ENCODE measurements around the gene CD320.
"Not testable (repeated sequence)": the region's sequence is repeated elsewhere in the genome, so short reads cannot be mapped to it uniquely, and the experiment has no call there.

CD320 gene

DNA sequence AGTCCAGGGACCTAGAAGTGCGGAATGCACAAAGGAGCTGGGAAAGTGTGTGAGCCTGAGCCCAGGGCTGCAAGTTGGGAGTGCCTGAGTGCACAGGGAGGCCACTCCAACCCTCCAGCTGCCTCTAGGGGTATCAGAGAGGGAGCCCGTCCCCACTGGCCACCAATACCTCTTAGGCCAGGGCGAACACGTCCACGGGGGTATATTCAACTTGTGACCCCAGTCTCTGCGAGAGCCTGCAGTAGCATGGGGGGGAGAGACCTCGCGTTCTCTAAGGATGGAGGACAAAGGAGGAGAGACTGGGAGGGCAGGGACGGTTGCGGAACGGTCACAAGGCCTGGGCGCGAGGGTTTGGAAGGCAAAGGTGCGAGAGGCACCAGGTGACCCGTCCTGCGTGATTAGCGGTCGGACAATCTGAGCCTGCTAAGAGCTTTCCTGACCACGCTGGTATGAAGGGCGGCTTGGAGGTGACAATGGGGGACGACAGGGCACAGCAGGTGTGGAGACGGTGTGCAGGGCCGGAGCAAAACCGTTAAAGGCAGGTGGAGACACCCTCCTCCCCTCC is 676 bp downstream of the CD320 start:
- DNase-seq = no peak

DNA sequence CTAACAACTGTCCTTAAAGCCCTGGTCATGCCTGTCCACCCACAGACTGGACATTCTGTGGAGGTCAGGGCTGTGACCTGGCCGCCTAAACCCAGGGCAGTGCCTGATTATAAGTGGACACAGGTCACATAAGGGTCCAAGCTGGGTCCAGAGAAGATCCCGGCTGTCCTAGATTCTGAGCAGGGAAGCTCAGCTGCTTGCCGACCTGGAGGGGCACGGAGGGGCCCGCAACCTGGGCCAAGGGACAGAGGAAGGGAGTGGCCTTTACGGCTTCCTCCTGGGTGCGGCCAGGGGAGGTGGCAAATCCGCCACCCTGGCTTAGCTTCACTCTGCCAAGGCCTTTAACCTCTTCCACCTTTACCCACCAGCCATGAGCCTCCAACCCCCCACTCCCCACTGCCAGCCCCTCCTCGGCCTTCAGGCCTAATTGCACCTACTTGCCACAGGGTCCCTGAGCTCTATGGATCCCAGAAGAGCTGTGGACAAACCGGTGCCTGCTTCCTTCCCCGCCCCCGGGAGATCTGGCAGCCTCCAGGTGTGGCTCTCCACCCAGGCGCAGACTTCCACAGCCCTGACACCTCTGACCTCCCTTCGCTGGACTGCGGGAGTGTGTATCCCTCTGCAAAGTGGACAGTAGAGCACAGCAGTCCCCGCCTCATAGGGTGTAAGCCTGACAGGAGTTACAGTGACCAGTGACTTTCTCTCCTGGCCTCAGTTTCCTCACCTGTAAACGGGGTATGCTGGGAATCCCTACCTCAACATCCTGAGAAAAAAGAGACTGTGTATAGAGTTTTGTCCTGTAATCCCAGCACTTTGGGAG is 1.7 kb downstream of the CD320 start:
- DNase-seq = no peak

DNA sequence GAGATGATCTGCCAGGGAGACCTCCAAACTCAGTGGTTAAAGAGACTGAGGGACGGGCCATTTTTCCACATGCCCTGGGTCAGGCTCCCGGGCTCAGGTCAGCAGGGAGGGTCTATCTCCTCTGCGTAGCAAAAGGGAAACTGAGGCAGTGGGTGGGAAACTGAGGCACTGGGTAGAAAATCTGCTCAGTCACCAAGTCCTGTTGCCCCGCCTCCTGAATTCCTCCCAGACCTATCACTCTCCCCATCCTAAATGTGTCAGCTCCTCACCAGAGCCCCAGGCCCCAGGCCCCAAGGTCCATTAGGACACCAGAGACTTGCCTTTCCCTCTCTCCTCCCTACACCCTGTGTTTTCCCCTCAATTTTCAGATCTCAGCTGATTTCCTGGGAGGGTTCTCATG is 2.4 kb downstream of the CD320 start:
- DNase-seq = no peak

DNA sequence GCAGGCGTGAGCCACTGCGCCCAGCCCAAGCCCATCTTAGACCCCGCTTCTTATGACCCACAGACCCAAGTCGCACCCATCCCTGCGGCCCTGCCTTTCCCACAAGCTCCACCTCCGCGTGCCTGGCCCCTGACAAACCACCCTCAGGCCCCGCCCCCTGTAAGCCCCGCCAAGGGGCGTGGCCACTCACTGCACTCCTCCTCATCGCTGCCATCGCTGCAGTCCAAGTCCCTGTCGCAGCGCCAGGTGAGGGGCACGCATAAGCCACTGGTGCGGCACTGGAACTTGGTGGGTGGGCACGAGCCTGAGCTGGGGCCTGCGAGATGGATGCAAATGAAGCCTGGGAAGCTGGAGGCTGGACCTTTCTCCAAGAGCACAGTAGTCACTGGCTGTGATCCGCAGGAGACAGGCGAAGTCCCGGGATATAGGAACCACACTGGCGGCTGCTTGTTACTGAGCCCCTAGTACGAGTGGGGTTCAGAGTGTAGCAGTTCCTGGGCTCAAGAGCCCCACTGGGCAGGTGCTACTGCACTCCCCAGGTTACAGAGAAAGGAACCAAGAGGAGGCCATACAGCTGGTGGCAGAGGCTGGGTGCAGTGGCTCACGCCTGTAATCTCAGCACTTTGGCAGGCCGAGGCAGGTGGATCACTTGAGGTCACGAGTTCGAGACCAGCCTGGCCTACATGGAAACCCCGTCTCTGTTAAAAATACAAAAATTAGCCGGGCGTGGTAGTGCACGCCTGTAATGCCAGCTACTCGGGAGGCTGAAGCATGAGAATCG is 3.1 kb downstream of the CD320 start:
- DNase-seq = no peak

DNA sequence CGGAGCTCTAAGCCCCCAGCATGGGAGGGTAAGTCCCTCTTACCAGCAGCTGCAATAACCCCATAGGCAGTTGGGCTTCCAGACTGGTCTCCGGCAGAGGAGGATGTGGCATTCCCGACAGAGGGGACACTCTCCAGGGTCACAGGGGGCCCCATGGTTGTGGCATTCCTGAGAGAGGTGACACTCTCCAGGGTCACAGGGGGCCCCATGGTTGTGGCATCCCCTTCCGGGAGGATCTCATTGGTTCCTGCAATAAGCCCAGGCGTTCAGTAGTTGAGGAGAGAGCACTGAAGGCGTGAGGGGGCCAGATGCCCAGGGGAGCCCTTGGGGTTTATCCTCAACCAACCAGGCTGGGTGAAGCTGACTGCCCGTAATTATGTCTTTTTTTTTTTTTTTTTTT is 5.4 kb downstream of the CD320 start:
- no peak for DNase-seq

DNA sequence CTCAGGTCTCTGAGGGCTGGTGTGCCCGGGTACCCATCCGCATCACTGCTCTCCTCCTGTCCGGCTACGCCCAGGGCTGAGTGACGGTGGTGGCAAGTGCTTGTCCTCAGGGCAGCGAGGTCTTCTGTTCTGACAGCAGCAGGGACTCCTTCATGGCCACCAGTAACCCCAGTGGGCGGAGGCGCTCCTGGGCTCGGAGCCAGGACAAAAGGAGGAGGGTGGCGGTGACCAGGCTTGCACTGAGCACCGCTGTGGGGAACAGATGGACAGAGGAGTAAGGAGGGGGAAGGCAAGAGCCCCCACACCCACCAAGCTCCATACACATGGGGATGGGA is 5.8 kb downstream of the CD320 start:
- no peak for DNase-seq

DNA sequence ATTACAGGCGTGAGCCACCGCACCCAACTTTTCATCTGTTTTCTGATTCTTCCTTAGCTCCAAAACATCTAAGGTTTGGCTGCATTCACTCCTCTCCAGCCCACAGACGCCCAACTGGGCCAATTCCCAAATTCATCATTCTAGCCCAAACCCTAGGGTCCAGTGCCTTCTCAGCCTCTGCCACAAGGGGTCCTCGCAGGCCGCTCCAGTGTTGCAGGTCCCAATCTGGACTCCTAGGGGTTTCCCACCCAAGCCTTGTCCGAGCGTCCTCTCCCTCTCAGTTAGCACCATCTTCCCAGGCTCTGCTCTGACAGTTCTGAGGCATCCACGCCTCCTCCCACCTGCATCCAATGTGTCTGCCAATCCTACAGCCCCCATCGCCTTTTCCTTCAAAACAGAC is 16.8 kb downstream of the CD320 start:
- not testable (repeated sequence) for DNase-seq

DNA sequence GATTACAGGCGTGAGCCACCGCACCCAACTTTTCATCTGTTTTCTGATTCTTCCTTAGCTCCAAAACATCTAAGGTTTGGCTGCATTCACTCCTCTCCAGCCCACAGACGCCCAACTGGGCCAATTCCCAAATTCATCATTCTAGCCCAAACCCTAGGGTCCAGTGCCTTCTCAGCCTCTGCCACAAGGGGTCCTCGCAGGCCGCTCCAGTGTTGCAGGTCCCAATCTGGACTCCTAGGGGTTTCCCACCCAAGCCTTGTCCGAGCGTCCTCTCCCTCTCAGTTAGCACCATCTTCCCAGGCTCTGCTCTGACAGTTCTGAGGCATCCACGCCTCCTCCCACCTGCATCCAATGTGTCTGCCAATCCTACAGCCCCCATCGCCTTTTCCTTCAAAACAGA is 31.6 kb downstream of the CD320 start:
- DNase-seq = not testable (repeated sequence)

DNA sequence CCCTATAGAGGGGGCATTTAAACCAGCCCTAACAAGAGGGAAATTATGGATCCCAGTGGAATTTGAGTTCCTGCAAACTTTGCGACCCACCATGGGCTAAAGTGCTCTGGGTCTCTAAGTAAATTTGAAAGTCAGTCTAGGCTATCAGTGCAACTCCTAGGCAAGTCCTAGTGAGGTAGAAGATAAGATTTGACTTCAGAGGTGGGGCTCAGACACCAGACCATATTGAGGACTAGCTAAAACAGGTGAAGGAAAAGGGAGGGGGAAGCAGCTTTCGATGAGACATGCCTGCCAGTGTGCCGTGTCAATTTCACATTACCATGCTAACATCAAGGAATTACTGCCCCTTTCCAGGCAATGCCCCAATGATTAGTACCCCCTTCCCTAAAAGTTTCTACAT is 38.4 kb downstream of the CD320 start:
- DNase-seq = no peak

DNA sequence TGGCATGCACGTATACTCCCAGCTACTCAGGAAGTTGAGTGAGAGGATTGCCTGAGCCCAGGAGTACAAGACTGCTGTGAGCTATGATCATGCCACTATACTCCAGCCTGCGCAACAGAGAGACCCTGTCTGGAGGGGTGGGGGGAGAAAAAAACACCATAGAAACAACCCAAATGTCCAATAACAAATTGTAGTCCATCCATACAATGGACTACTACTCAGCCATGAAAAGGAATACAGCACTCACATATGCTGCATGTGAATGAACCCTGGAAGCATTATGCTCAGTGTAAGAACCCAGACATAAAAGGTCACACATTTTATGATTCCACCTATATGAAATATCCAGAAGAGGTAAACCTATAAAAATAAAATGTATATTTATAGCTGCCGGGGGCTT is 42.3 kb downstream of the CD320 start:
- no peak for DNase-seq

DNA sequence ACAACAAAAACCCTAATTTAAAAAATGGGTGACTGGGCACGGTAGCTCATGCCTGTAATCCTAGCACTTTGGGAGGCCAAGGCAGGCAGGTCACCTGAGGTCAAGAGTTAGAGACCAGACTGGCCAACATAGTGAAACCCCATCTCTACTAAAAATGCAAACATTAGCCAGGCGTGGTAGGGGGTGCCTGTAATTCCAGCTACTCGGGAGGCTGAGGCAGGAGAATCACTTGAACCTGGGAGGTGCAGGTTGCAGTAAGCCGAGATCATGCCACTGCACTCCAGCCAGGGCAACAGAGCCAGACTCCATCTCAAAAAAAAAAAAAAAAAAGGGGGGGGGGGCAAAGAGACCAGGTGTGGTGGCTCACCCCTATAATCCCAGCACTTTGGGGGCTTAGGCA is 43.9 kb downstream of the CD320 start:
- DNase-seq = not testable (repeated sequence)

DNA sequence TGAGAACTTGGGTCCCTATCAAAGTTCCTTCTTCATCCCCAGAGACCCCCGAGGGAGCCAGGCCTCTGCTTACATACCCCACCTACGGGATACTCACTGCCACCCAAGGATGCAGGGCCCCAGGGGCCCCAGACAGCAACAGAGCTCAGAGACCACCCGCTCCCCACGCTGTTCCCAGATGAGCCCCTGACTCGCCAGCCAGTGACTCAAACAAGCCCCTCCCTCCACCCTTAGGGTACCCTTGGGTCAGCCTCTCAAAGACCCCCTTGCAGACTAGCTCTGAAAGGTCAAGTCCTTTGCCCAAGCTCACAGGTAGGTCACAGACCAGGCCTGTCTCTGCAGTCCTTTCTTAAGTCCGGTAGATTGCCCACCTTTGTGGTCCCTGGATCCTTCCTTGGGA is 45.7 kb downstream of the CD320 start:
- DNase-seq = no peak

DNA sequence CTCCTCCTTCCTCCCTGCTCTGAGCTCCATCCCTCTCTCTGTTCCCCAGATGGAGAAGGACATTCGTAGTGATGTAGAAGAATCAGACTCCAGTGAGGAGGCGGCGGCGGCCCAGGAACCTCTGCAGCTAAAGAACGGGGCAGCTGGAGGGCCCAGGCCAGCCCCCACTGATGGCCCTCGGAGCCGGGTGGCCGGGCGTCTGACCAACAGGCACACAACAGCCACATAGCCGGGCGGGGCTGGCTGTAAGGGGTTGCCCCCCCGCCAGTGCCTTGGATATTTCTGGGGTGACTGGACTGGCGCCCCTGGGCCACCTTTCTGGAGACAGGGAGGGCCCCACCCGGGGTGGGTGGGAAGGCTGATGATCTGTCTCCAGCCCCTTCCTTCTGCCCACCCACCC is 46.3 kb downstream of the CD320 start:
- no peak for DNase-seq

DNA sequence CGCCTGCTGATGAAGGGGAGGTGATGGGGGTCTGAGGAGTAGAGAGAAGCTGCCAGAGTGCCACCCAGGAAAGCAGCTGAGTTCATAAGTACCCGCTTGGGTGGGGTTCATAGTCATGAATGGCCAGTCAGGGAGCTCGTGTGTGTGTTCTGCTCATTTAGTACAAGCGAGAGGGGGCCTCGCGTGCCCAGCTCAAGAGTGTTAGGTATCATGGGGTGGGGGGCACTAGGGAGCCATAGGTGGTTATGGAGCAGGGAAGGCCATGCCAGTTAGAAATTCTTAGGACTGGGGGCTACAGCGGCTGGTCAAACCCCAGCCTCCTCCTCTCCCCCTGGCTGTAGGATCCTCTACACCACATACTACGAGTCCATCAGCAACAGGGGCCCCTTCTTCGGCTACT is 46.8 kb downstream of the CD320 start:
- DNase-seq = no peak

DNA sequence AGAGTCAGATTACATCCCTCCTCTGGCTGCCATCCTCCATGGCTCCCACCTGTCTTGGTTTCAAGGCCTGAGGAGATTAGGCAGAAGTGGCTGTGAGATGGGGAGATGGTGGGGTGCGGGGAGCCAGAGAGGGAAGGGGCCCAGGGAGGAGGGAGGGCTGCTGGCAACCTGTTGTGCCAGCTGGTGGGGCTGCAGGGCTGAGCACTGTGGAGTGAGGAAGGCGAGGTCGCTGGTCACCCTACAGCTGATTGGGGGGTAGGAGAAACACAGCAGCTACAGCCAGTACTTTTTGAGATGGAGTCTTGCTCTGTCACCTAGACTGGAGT is 48.3 kb downstream of the CD320 start:
- DNase-seq = no peak

DNA sequence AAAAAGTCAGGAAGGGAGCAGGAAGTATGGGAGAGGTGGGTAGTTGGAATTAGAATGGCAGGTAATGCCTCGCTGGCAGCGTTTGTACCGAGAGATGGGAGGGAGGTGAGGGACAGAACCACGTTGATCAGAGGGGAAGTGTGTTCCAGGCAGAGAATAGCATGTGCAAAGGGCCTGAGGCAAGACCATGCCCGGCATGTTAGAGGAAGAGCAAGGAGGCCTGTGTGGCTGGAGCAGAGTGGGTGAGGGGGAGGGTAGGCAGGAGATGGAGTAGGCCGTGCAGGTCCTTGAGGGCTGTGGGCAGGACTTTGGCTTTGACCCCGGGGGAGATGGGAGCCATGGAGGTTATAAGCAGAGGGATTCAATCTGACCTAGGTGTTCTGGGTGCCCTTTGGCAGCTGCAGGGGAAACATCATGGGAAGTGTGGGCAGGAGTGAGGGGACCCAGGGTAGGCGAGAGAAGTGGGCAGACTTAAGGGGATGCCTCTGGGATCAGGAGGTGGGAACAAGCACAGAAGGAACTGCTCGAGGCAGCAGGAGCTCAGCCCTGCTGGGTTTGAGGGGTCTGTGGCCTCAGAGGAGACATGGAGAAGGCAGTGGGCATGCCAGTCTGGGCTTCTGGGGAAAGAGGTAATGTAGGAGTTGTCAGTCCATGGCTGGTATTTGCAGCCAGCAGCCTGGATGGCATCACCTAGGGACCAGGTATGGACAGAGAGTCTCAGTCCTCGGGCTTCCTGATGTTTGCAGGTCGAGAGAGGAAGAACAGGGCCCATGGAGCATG is 48.8 kb downstream of the CD320 start:
- DNase-seq = no peak

DNA sequence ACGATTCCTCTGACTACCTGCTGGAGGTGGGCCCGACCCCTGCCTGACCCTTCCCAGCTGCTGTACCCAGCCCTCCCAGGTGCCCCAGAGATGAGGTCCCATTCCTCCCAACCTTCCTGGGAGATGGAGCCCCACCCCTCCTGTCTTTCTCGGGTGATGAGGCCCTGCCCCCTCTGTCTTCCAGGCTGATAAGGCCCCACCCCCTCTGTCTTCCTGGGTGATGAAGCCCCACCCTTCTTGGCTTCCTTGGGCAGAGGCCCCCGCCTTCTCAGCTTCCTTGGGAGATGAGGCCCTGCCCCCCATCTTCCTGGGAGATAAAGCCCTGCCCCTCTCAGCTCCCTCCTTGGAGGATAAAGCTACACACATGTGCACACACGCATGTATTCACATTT is 51.1 kb downstream of the CD320 start:
- DNase-seq = no peak

DNA sequence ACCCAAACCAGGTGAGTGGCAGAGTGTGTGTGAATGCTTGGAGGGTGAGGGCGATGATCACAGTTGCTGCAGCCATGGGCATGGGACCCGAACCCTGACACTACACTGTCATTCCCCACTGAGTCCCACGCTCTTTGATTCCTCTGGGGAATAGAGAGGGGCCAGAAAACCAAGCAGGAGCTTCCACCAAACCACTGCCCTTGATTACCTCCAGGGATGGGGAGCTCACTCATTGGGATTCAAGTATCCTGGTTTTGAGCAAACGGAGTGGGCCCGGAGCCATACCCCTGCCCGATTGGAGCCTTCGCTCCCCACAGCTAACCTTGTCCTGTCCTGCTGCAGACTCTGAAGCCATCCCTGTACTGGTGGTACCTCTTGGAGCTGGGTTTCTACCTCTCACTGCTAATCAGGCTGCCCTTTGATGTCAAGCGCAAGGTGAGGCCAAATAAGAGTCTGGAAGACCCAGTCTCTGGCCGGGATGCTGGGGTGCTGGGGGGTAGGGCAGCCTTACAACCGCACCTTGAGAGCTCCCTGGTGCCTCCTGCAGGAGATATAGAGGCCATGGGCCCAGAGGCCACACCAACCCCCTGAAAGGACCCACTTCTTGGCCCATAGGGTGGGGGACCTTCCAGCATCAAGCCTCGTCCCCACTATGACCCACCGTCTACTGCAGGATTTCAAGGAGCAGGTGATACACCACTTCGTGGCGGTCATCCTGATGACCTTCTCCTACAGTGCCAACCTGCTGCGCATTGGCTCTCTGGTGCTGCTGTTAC is 51.7 kb downstream of the CD320 start:
- DNase-seq = no peak

DNA sequence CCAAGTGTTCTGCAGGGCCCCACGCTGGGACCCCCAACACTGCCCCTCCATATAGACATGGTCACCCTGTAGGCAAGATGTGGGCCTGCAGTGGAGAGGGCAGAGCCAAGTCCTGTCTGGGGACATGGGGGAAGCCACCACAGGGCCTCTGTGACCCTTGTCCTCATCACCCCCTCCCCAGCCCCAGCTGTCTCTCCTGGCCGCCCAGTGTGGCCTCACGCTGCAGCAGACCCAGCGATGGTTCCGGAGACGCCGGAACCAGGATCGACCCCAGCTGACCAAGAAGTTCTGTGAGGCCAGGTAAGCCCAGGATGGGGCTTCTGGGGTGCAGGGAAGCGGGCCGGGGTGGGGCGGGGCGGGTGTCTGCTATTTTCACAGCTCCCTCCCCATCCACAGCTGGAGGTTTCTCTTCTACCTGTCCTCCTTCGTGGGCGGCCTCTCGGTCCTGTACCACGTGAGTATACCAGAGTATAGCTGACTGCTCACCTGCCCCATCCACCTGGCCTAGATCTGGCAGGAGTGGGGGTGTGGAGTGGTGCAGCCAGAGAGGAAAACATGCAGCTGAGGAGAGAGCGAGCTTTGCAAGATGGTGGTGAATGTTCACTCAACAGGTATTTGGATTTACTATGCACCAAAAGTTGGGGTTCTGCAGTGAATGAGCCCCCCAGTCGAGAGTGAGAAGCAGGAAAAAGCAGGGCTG is 52.6 kb downstream of the CD320 start:
- no peak for DNase-seq

DNA sequence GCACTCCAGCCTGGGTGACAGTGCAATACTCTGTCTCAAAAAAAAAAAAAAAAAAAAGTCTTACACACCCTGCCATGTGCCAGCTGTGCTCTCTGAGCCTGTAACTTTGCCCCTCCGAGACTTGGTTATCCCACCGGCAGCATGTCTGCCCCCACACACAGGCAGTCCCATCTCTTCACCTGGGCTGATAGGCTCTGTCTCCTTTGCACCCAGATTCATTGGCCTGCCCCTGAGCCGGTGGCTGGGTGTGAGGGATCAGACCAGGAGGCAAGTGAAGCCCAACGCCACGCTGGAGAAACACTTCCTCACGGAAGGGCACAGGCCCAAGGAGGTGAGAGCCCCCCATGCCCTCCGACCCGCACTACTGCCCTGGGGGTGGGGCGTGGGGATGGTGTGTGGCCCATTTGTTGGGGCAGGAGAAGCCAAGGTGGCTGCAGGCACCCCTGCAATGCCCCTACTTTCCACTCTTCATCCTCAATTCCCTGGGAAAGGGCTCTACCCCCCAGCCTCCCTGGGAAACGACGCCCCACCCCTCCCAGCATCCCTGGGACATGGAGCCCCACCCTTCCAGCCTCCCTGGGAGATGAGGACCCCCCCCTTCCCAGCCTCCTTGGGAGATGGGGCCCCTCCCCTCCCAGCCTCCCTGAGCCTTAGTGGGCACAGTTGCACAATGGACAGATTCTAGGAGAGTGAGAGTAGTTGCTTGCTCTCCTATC is 53.7 kb downstream of the CD320 start:
- DNase-seq = no peak

DNA sequence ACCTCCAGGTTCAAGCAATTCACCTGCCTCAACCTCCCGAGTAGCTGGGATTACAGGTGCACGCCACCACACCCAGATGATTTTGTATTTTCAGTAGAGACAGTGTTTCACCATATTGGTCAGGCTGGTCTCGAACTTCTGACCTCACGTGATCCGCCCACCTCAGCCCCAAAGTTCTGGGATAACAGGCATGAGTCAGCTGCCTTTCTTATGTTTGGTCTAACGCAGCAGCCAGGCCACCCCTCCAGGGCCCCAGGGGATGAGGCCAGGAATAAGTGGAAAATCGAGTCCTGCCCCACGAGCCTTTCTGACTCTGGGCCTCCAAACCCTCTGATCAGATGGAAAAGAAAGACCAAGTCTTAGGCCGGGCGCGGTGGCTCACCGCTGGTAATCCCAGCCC is 54.5 kb downstream of the CD320 start:
- DNase-seq = no peak

All from T-helper 9 cell (primary cell).